Measurements from ENCODE around the gene MYT1.

Gene MYT1

GRCh38 chr20:64196309-64196708 lies 32.1 kb downstream of the MYT1 start:
- TF ChIP-seq, protein P1, sequence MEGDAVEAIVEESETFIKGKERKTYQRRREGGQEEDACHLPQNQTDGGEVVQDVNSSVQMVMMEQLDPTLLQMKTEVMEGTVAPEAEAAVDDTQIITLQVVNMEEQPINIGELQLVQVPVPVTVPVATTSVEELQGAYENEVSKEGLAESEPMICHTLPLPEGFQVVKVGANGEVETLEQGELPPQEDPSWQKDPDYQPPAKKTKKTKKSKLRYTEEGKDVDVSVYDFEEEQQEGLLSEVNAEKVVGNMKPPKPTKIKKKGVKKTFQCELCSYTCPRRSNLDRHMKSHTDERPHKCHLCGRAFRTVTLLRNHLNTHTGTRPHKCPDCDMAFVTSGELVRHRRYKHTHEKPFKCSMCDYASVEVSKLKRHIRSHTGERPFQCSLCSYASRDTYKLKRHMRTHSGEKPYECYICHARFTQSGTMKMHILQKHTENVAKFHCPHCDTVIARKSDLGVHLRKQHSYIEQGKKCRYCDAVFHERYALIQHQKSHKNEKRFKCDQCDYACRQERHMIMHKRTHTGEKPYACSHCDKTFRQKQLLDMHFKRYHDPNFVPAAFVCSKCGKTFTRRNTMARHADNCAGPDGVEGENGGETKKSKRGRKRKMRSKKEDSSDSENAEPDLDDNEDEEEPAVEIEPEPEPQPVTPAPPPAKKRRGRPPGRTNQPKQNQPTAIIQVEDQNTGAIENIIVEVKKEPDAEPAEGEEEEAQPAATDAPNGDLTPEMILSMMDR (IDR thresholded peaks at IDR 0.05; ENCODE audit: insufficient read depth, low read length), result no peak
- TF ChIP-seq GABPA (IDR thresholded peaks at IDR 0.05; ENCODE audit: low read depth), result no peak
- TF ChIP-seq SPI1 (IDR thresholded peaks at IDR 0.05; ENCODE audit: borderline replicate concordance, low read depth), result no peak
- TF ChIP-seq, protein P2, sequence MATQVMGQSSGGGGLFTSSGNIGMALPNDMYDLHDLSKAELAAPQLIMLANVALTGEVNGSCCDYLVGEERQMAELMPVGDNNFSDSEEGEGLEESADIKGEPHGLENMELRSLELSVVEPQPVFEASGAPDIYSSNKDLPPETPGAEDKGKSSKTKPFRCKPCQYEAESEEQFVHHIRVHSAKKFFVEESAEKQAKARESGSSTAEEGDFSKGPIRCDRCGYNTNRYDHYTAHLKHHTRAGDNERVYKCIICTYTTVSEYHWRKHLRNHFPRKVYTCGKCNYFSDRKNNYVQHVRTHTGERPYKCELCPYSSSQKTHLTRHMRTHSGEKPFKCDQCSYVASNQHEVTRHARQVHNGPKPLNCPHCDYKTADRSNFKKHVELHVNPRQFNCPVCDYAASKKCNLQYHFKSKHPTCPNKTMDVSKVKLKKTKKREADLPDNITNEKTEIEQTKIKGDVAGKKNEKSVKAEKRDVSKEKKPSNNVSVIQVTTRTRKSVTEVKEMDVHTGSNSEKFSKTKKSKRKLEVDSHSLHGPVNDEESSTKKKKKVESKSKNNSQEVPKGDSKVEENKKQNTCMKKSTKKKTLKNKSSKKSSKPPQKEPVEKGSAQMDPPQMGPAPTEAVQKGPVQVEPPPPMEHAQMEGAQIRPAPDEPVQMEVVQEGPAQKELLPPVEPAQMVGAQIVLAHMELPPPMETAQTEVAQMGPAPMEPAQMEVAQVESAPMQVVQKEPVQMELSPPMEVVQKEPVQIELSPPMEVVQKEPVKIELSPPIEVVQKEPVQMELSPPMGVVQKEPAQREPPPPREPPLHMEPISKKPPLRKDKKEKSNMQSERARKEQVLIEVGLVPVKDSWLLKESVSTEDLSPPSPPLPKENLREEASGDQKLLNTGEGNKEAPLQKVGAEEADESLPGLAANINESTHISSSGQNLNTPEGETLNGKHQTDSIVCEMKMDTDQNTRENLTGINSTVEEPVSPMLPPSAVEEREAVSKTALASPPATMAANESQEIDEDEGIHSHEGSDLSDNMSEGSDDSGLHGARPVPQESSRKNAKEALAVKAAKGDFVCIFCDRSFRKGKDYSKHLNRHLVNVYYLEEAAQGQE (IDR thresholded peaks at IDR 0.05; ENCODE audit: insufficient replicate concordance, low read depth), result no peak
- TF ChIP-seq POLR2AphosphoS5 (IDR thresholded peaks at IDR 0.05; ENCODE audit: low read depth), result no peak
- Histone ChIP-seq H3K4me3 (replicated peaks; ENCODE audit: insufficient read depth, low read length) (no peak overlapping the region), H3K27ac (replicated peaks) (no peak overlapping the region), H3K27me3 (ENCODE audit: insufficient read depth, poor library complexity, severe bottlenecking) (no peaks in the 10 kb centered on the region)
- no peak for DNase-seq (ENCODE audit: low read depth in 1 of 2, low spot score in 1 of 2)

- TF ChIP-seq, protein P1 (IDR thresholded peaks at IDR 0.05; ENCODE audit: insufficient read depth, low read length), result no peak
- TF ChIP-seq SPI1 (IDR thresholded peaks at IDR 0.05; ENCODE audit: borderline replicate concordance, low read depth), result no peak
- TF ChIP-seq POLR2AphosphoS5 (IDR thresholded peaks at IDR 0.05; ENCODE audit: low read depth), result no peak
- TF ChIP-seq, protein P2 (IDR thresholded peaks at IDR 0.05; ENCODE audit: insufficient replicate concordance, low read depth), result no peak
- TF ChIP-seq GABPA (IDR thresholded peaks at IDR 0.05; ENCODE audit: low read depth), result no peak
- DNase-seq (ENCODE audit: low read depth in 1 of 2, low spot score in 1 of 2), result no peak
- Histone ChIP-seq H3K27ac (replicated peaks) (no peak overlapping the region), H3K27me3 (ENCODE audit: insufficient read depth, poor library complexity, severe bottlenecking) (no peaks in the 10 kb centered on the region), H3K4me3 (replicated peaks; ENCODE audit: insufficient read depth, low read length) (no peak overlapping the region)
These were observed 32.6 kb downstream of the MYT1 start for GRCh38 chr20:64196847-64197306.

DNA sequence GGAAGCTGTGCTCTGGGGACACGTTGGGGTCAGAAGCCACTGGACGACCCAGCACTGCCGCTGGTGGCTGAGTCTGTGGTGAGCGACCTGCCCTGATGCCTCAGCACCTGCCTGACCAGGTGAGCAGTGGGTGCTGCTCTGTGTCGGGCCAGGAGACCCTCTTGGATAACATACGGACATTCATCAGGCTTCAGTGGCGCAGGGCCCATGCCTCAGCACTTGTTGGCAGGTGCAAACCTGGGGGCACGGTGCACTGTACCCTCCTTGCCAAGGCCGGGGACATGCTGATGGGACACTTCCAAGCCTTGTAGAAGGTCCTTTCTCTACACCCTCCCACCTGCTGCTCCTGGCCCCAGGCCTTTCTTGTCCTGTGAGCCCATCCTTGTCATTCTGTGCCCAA lies 34.1 kb downstream of the MYT1 start:
- DNase-seq (ENCODE audit: low read depth in 1 of 2, low spot score in 1 of 2), result no peak
- no peak overlapping the region for H3K27ac ChIP-seq (replicated peaks)
- TF ChIP-seq POLR2AphosphoS5 (IDR thresholded peaks at IDR 0.05; ENCODE audit: low read depth) (no peak), SPI1 (IDR thresholded peaks at IDR 0.05; ENCODE audit: borderline replicate concordance, low read depth) (no peak), GABPA (IDR thresholded peaks at IDR 0.05; ENCODE audit: low read depth) (no peak)
- TF ChIP-seq, protein P1 (IDR thresholded peaks at IDR 0.05; ENCODE audit: insufficient read depth, low read length), result no peak
- TF ChIP-seq, protein P2 (IDR thresholded peaks at IDR 0.05; ENCODE audit: insufficient replicate concordance, low read depth), result no peak
- H3K27me3 ChIP-seq (ENCODE audit: insufficient read depth, poor library complexity, severe bottlenecking), result no peaks in the 10 kb centered on the region
- no peak overlapping the region for H3K4me3 ChIP-seq (replicated peaks; ENCODE audit: insufficient read depth, low read length)
